ENCODE data around the gene TAF4.
"Not testable (repeated sequence)": the region's sequence is repeated elsewhere in the genome, so short reads cannot be mapped to it uniquely, and the experiment has no call there.

Gene TAF4

GRCh38 chr20:62065674-62066338 is at the start of gene TAF4:
Gene TAF4 (minus strand): TSS chr20:62065881. CDS start chr20:62065810, 71 bp downstream.
- peak; percentile 78 for DNase-seq

GRCh38 chr20:62114894-62115293 is 49.2 kb upstream of the TAF4 start:
- DNase-seq: no peak

- no peak for DNase-seq
Observed at GRCh38 chr20:62112368-62112767, 46.7 kb upstream of the TAF4 start.

GRCh38 chr20:62111148-62111547 is 45.5 kb upstream of the TAF4 start:
- no peak for DNase-seq

GRCh38 chr20:62105592-62105991 is 39.9 kb upstream of the TAF4 start:
- no peak for DNase-seq

- no peak for DNase-seq
Observed at GRCh38 chr20:62104791-62105345, 39.2 kb upstream of the TAF4 start.

GRCh38 chr20:62104234-62104789 is 38.6 kb upstream of the TAF4 start:
- no peak for DNase-seq

GRCh38 chr20:62103508-62104233 is 38.0 kb upstream of the TAF4 start:
- no peak for DNase-seq

- no peak for DNase-seq
Observed at GRCh38 chr20:62101078-62101477, 35.4 kb upstream of the TAF4 start.

- no peak for DNase-seq
Observed at GRCh38 chr20:62097881-62098407, 32.3 kb upstream of the TAF4 start.

GRCh38 chr20:62096421-62097380 is 31.0 kb upstream of the TAF4 start:
- no peak for DNase-seq

GRCh38 chr20:62089393-62089792 is 23.7 kb upstream of the TAF4 start:
- DNase-seq: no peak

GRCh38 chr20:62088258-62089127 is 22.8 kb upstream of the TAF4 start:
- DNase-seq: no peak

GRCh38 chr20:62087632-62088031 is 22.0 kb upstream of the TAF4 start:
- no peak for DNase-seq

GRCh38 chr20:62087227-62087626 is 21.5 kb upstream of the TAF4 start:
- no peak for DNase-seq

GRCh38 chr20:62085206-62085605 is 19.5 kb upstream of the TAF4 start:
- no peak for DNase-seq

GRCh38 chr20:62084224-62084623 is 18.5 kb upstream of the TAF4 start:
- not testable (repeated sequence) for DNase-seq

- DNase-seq: no peak
Observed at GRCh38 chr20:62083312-62083711, 17.6 kb upstream of the TAF4 start.

- no peak for DNase-seq
Observed at GRCh38 chr20:62080249-62080990, 14.7 kb upstream of the TAF4 start.

GRCh38 chr20:62079166-62079565 is 13.5 kb upstream of the TAF4 start:
- no peak for DNase-seq

- DNase-seq: no peak
Observed at GRCh38 chr20:62073323-62073722, 7.6 kb upstream of the TAF4 start.

Data from CD4-positive, alpha-beta T cell treated with Interferon gamma for 1 hour (primary cell).